ENCODE data around the gene SLC6A18.

Gene SLC6A18

DNA sequence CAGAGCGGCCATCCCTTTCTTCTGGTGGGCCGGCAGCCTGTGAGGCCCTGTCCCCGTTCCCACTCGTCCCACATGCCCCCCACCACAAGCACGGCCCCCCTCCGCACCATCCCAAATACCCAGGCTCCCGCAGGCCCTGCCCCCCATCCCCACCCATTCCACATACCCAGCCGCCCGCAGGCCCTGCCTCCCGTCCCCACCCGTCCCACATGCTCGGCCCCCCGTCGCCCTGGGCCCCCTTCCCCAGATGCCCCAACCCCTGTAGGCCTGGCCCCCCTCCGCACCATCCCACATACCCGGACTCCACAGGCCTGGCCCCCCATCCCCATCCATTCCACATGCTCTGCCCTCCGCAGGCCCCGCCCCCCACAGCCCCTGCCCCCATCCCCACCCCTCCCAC lies 12.3 kb upstream of the SLC6A18 start:
- H3K4me3 ChIP-seq (ENCODE audit: low read depth, low read length), result no peak overlapping the region
- DNase-seq (ENCODE audit: low read depth, low spot score), result no peak
- ChIA-PET POLR2A (no interaction called here), CTCF (no interaction called here)
- TF ChIP-seq, protein P1, sequence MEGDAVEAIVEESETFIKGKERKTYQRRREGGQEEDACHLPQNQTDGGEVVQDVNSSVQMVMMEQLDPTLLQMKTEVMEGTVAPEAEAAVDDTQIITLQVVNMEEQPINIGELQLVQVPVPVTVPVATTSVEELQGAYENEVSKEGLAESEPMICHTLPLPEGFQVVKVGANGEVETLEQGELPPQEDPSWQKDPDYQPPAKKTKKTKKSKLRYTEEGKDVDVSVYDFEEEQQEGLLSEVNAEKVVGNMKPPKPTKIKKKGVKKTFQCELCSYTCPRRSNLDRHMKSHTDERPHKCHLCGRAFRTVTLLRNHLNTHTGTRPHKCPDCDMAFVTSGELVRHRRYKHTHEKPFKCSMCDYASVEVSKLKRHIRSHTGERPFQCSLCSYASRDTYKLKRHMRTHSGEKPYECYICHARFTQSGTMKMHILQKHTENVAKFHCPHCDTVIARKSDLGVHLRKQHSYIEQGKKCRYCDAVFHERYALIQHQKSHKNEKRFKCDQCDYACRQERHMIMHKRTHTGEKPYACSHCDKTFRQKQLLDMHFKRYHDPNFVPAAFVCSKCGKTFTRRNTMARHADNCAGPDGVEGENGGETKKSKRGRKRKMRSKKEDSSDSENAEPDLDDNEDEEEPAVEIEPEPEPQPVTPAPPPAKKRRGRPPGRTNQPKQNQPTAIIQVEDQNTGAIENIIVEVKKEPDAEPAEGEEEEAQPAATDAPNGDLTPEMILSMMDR (IDR thresholded peaks at IDR 0.05; ENCODE audit: insufficient read depth, low read length, missing control alignments), result no peak

DNA sequence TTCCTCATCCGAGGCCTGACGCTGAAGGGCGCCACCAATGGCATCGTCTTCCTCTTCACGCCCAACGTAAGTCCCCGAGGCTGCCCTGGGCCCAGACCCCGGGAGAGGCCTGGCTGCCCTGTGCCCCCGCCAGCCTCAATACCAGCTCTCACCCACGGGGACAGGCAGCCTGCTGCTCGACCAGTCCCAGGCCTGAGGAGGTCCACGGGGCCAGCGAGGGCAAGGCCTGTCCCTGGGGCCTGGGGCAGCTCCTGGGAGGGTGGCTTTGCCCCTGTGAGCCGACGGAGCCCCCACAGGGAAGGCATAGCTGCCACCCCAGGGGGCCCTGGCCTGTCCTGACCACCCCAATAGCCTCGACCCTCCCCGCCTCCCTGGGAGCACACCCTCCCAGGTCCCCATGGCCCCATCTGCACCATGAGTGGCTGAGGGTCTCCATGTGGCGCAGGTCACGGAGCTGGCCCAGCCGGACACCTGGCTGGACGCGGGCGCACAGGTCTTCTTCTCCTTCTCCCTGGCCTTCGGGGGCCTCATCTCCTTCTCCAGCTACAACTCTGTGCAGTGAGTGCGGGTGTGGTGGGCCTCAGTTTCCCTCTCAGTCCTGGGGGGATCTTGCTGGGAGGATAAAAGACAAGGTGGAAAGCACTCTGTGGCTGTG lies 11.5 kb upstream of the SLC6A18 start:
- no peak overlapping the region for H3K4me3 ChIP-seq (ENCODE audit: low read depth, low read length)
- ChIA-PET POLR2A (no interaction called here), CTCF (interaction anchor here (0.8 kb wide), 1 partner anchor 9 kb away, joined by 3 read pairs; no protein-coding TSS in a partner anchor)
- TF ChIP-seq, protein P1 (IDR thresholded peaks at IDR 0.05; ENCODE audit: insufficient read depth, low read length, missing control alignments), result no peak
- DNase-seq (ENCODE audit: low read depth, low spot score), result no peak

DNA sequence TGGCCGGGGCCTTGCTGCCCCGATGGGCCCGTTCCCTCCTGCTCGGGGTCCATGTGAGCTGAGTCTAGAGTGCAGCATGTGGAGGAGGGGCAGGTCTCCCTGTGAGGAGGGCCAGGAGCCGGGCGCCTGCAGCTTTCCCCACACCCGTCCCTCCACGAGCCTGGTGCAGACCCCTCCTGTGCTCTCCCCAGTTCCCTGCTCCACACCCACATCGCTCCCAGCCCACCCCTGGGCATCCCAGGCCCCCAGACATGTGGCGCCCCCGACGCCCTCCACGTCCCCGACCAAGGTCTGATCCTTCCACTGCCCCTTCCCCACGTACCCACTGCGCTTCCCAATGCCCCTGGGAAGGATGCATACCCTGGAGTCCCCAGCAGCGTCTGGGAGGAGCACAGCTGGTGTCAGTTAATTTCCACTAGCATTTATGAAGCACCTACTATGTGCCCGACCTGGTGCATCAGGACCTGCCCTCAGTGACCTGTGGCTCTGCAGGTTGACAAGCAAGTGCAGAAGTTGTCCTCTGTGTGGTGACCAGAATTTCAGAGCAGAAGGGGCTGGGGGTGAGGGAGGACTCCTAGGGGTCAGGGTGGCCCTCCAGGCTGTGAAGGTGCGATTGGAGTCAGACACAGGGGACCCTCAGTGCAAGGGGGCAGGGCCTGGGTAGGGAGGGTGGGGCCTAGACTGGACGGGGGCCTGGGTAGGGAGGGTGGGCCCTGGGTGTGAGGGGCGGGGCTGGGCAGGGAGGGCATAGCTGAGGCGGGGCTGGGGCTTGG lies 10.8 kb upstream of the SLC6A18 start:
- TF ChIP-seq, protein P1 (IDR thresholded peaks at IDR 0.05; ENCODE audit: insufficient read depth, low read length, missing control alignments), result no peak
- POLR2A ChIA-PET, result no interaction called here
- no peak overlapping the region for H3K4me3 ChIP-seq (ENCODE audit: low read depth, low read length)
- no peak for DNase-seq (ENCODE audit: low read depth, low spot score)
- CTCF ChIA-PET, result interaction anchor here (0.8 kb wide), 1 partner anchor 10 kb away, joined by 3 read pairs; no protein-coding TSS in a partner anchor

DNA sequence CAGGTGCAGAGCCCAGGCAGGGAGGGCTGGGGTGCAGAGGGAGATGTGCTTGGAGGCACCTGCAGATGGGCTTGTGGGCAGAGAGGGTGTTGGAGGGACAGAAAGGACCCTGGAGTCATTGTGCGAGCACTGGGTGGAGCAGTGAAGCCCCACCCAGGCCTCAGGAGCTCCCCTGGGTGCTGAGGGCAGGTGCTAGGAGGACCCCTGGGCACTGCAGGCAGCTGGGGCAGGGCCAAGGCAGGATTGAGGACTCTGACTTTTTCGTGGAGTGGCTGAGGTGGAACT lies 10.3 kb upstream of the SLC6A18 start:
- ChIA-PET POLR2A (no interaction called here), CTCF (no interaction called here)
- TF ChIP-seq, protein P1 (IDR thresholded peaks at IDR 0.05; ENCODE audit: insufficient read depth, low read length, missing control alignments), result no peak
- no peak overlapping the region for H3K4me3 ChIP-seq (ENCODE audit: low read depth, low read length)
- DNase-seq (ENCODE audit: low read depth, low spot score), result no peak

DNA sequence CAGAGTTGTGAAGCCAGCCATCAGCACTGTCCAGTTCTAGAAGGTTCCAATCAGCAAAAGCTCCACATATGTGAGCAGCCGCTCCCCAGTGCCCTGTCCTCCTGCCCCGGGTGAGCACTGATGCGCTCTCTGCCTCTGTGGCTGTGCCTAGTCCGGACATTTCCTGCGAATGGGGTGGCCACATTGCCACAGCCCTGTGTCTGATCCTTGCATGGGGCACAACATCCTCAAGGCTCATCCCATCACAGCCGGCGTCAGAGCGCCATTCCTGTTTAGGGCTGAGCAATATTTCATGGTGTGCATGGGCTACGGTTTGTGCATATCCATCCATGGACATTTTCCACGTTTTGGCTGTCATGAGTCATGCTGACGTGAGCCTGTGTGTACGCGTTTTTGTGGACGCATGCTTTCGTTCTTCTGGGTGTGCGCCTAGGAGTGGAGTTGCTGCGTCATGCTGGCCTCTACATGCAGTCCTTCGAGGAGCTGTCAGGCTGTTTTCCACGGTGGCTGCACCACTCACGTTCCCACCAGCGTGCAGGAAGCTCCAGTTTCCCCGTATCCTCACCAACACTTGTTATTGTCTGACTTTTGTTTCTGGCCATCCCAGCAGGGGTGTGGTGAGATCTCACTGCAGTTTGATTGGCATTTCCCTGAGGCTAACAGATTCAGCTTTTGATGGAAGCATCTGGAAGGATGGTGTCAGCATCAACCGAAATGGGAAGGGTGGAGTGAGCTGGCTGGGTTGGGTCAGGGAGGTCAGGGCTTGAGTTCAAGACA lies 9.7 kb upstream of the SLC6A18 start:
- no peak for DNase-seq (ENCODE audit: low read depth, low spot score)
- TF ChIP-seq, protein P1 (IDR thresholded peaks at IDR 0.05; ENCODE audit: insufficient read depth, low read length, missing control alignments), result no peak
- CTCF ChIA-PET, result no interaction called here
- POLR2A ChIA-PET, result no interaction called here
- H3K4me3 ChIP-seq (ENCODE audit: low read depth, low read length), result no peak overlapping the region

Measured in AG04449 (cell line).